ENCODE measurements around the gene CHP1. TPM values are rescaled to one million over a fixed set of nuclear protein-coding genes. Genes with fewer than 3 reads are reported as not detected.

CHP1 gene
- total RNA-seq, 1 experiment from 2014 or later, result 101 TPM

GRCh38 chr15:41288464-41288863 is 57.4 kb downstream of the CHP1 start:
- POLR2A ChIA-PET, result no interaction called here
- intact Hi-C loops (cut with micrococcal nuclease), result no loop called here

More at GRCh38 chr15:41288464-41288863, 57.4 kb downstream of the CHP1 start:
- ATAC-seq, result no peak
- H4K20me1 ChIP-seq (ENCODE audit: insufficient read depth), result 0 out of 2 replicates have a peak, but pooled peaks cover 7% of the 10 kb centered on the region
- no peak for TF ChIP-seq CBX3 (IDR thresholded peaks at IDR 0.05; ENCODE audit: low read depth)
- no peak for TF ChIP-seq POLR2A (IDR thresholded peaks at IDR 0.05; ENCODE audit: borderline replicate concordance, extremely low read depth, insufficient read depth, insufficient read length)
- no peak for TF ChIP-seq SP1 (IDR thresholded peaks at IDR 0.05; ENCODE audit: low read depth)
- no peak for TF ChIP-seq TCF7L2 (IDR thresholded peaks at IDR 0.05; ENCODE audit: borderline replicate concordance, extremely low read depth, insufficient read depth, insufficient read length)
- no peak for TF ChIP-seq EZH2phosphoT487 (IDR thresholded peaks at IDR 0.05; ENCODE audit: borderline replicate concordance)
- TF ChIP-seq, protein P1, sequence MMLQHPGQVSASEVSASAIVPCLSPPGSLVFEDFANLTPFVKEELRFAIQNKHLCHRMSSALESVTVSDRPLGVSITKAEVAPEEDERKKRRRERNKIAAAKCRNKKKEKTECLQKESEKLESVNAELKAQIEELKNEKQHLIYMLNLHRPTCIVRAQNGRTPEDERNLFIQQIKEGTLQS (IDR thresholded peaks at IDR 0.05), result no peak
- TF ChIP-seq JUND (IDR thresholded peaks at IDR 0.05), result no peak
- no peak for TF ChIP-seq FOSL1 (IDR thresholded peaks at IDR 0.05; ENCODE audit: low read depth)
- TF ChIP-seq SIN3A (IDR thresholded peaks at IDR 0.05; ENCODE audit: low read depth), result no peak
- TF ChIP-seq ZFX (IDR thresholded peaks at IDR 0.05), result no peak
- no peak for TF ChIP-seq CEBPB (IDR thresholded peaks at IDR 0.05; ENCODE audit: low read depth)
- no peak for TF ChIP-seq EGR1 (IDR thresholded peaks at IDR 0.05; ENCODE audit: low read depth)
- TF ChIP-seq, protein P2, sequence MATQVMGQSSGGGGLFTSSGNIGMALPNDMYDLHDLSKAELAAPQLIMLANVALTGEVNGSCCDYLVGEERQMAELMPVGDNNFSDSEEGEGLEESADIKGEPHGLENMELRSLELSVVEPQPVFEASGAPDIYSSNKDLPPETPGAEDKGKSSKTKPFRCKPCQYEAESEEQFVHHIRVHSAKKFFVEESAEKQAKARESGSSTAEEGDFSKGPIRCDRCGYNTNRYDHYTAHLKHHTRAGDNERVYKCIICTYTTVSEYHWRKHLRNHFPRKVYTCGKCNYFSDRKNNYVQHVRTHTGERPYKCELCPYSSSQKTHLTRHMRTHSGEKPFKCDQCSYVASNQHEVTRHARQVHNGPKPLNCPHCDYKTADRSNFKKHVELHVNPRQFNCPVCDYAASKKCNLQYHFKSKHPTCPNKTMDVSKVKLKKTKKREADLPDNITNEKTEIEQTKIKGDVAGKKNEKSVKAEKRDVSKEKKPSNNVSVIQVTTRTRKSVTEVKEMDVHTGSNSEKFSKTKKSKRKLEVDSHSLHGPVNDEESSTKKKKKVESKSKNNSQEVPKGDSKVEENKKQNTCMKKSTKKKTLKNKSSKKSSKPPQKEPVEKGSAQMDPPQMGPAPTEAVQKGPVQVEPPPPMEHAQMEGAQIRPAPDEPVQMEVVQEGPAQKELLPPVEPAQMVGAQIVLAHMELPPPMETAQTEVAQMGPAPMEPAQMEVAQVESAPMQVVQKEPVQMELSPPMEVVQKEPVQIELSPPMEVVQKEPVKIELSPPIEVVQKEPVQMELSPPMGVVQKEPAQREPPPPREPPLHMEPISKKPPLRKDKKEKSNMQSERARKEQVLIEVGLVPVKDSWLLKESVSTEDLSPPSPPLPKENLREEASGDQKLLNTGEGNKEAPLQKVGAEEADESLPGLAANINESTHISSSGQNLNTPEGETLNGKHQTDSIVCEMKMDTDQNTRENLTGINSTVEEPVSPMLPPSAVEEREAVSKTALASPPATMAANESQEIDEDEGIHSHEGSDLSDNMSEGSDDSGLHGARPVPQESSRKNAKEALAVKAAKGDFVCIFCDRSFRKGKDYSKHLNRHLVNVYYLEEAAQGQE (IDR thresholded peaks at IDR 0.05; ENCODE audit: low read depth), result no peak
- no peak for TF ChIP-seq EZH2 (IDR thresholded peaks at IDR 0.05)
- TF ChIP-seq ELF1 (IDR thresholded peaks at IDR 0.05; ENCODE audit: borderline replicate concordance, low read depth), result no peak
- no peak for TF ChIP-seq ZNF274 (IDR thresholded peaks at IDR 0.05; ENCODE audit: low read depth, low read length)
- no peak for TF ChIP-seq CTCF (IDR thresholded peaks at IDR 0.05 in 2 of 3, conservative IDR thresholded peaks at IDR 0.05 in 1 of 3; ENCODE audit: borderline replicate concordance in 1 of 3, insufficient read depth in 1 of 3, low read depth in 2 of 3, low read length in 2 of 3)
- TF ChIP-seq SRF (IDR thresholded peaks at IDR 0.05; ENCODE audit: low read depth), result no peak
- no peaks in the 10 kb centered on the region for H3K27me3 ChIP-seq (ENCODE audit: insufficient read depth, low read length)
- no peaks in the 10 kb centered on the region for H3K9me2 ChIP-seq (ENCODE audit: insufficient read depth)
- BruUV-seq (replicated peaks), result no TSS peak
- RAD21 ChIA-PET (ENCODE audit: low non-redundant PET in 1 of 2, low total read pairs in 2 of 2, uncharacterized antibody in 2 of 2, unreplicated experiment in 2 of 2), result no interaction called here
- CTCF ChIA-PET, result no interaction called here
- H3K4me2 ChIP-seq (ENCODE audit: low read length), result no peak overlapping the region
- H3K4me1 ChIP-seq (ENCODE audit: control insufficient read depth in 1 of 2, insufficient read depth in 2 of 2, low read length in 2 of 2), result peaks cover 6 to 20% of the 10 kb centered on the region in 2 experiments; a peak in 3 of 4 replicates
- H3K9ac ChIP-seq (ENCODE audit: low read length), result no peak overlapping the region
- H3K4me3 ChIP-seq (replicated peaks in 1 of 2; ENCODE audit: low read depth in 1 of 2, low read length in 2 of 2), result no peak overlapping the region
- no peak overlapping the region for H2AFZ ChIP-seq (ENCODE audit: low read depth, low read length, poor library complexity, severe bottlenecking)
- DNase-seq (ENCODE audit: low read depth, low spot score), result no peak
- no peaks in the 10 kb centered on the region for H3K9me3 ChIP-seq (ENCODE audit: control insufficient read depth in 1 of 2, insufficient read depth in 1 of 2, low read depth in 1 of 2, low read length in 2 of 2)
- peaks cover 22 to 40% of the 10 kb centered on the region in 2 experiments for H3K36me3 ChIP-seq (ENCODE audit: control insufficient read depth in 1 of 2, insufficient read depth in 2 of 2, low read length in 2 of 2)
- no peak overlapping the region for H3K27ac ChIP-seq (ENCODE audit: low read depth, low read length)
- H3K79me2 ChIP-seq (ENCODE audit: insufficient read depth, low read length), result peaks cover 58% of the 10 kb centered on the region

Measured in HCT116 (cell line).